ENCODE data around the gene TCF4. TPM values are rescaled to one million over a fixed set of nuclear protein-coding genes. Genes with fewer than 3 reads are reported as not detected.

TCF4 gene
- total RNA-seq, 1 experiment from 2014 or later = 55.8 TPM

DNA sequence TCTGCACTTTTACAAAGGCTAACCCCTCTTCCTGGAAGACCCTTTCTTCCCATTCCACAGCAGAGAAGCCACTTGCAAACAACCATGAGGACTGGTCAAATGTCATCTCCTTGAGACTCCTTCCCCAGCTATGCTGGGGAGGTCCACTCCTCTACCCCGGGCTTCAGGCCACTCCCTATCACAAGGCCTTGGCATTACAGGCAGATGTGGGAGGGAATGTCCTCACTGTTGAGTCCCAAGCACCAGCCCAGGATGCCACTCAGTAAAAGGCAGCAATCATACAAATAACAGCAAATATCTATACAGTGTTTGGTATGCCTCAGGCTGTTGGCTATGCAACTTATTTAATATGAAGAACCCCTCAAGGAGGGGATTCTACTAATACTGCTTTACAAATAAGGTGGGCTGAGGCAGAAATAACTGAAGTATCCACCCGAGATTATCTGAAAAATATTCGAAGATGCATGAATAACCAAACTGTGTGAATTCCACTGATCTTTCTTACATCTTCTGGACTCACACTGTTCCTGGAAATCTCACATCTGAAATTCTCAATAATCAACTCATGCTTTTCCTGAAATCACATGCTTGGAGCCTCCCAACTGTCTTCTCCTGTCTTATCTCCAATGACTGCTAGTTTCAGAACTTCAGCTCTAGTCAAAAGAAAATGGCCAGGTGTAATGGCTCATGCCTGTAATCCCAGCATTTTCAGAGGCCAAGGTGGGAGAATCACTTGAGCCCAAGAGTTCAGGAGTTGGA, 226.3 kb downstream of the TCF4 start:
- no peak for DNase-seq (ENCODE audit: low read depth in 1 of 2, low spot score in 2 of 2)

DNA sequence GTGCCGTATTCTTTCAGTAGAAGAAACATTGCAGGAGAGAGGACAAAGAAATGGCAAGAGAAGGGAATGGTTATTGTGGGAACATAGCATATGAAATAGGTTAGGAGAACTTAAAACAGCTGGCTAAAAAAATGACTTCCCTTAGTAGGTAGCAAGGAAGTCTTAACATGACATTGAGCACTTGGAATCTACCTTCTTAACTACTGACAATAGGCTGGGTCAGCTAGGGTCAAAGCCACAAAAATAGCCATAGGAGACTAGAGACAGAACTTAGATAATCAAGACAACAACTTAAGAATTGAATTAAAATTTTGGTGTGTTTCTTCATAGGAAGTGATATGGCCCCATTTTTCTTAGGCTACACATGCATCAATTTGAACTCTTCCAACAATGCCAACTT, 227.9 kb downstream of the TCF4 start:
- Histone ChIP-seq H3K27me3 (replicated peaks) (no peaks in the 10 kb centered on the region), H3K27ac (no peak overlapping the region), H3K4me1 (replicated peaks) (peaks cover 6% of the 10 kb centered on the region; the same call in 1 of the 2 replicates), H3K9me3 (replicated peaks) (no peaks in the 10 kb centered on the region), H3K4me3 (no peak overlapping the region), H3K36me3 (no peaks in the 10 kb centered on the region)
- no peak for DNase-seq (ENCODE audit: low read depth in 1 of 2, low spot score in 2 of 2)

More for the DNA sequence above, 226.3 kb downstream of the TCF4 start:
- Histone ChIP-seq H3K27ac (no peak overlapping the region), H3K36me3 (no peaks in the 10 kb centered on the region), H3K27me3 (replicated peaks) (no peaks in the 10 kb centered on the region), H3K4me1 (replicated peaks) (peaks cover 6% of the 10 kb centered on the region; the same call in 1 of the 2 replicates), H3K9me3 (replicated peaks) (no peaks in the 10 kb centered on the region), H3K4me3 (no peak overlapping the region)

DNA sequence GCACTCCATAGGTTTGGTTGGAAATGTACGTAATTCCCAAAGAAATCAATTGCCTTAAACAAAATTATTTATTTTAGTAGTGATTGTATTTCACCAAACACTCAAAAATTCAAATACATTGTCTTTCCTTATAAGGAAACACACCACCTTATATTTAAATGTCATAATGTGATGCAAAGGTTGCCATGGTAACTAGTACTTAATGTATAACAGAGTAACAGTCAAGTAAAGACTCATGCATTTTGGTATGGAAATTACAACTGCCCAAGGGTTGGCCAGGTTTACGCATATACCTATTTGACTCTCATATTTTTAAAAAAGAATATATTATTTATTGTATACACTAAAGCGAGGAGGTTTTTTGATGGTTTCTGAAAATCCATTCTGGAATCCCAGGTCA, 231.2 kb downstream of the TCF4 start:
- H3K27me3 ChIP-seq (replicated peaks) = no peaks in the 10 kb centered on the region
- no peaks in the 10 kb centered on the region for H3K9me3 ChIP-seq (replicated peaks)
- H3K4me3 ChIP-seq = no peak overlapping the region
- no peak overlapping the region for H3K27ac ChIP-seq
- H3K4me1 ChIP-seq (replicated peaks) = peaks cover 19% of the 10 kb centered on the region
- H3K36me3 ChIP-seq = no peaks in the 10 kb centered on the region
- DNase-seq (ENCODE audit: low read depth in 1 of 2, low spot score in 2 of 2) = no peak

DNA sequence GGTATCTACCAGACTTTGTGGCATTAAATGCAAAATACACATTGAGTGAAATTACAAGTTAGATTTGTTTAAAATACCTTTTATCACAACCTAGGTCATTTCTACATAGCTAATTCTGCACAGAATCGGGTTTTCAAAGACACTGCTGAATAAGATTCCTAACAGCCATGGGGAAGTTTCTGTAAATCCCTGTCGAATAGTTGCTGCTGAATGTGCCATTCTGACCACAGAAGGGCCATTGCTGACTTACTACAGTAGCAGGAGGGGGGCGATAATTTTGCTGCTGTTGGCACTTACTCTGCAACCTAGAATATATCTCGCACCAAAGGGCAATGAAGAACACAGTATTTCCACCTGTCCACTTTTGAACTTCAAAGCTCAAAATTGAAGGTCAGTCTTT, 232.8 kb downstream of the TCF4 start:
- H3K27ac ChIP-seq = no peak overlapping the region
- no peaks in the 10 kb centered on the region for H3K9me3 ChIP-seq (replicated peaks)
- H3K4me3 ChIP-seq = no peak overlapping the region
- H3K4me1 ChIP-seq (replicated peaks) = peaks cover 26% of the 10 kb centered on the region
- no peaks in the 10 kb centered on the region for H3K36me3 ChIP-seq
- no peaks in the 10 kb centered on the region for H3K27me3 ChIP-seq (replicated peaks)
- DNase-seq (ENCODE audit: low read depth in 1 of 2, low spot score in 2 of 2) = no peak

DNA sequence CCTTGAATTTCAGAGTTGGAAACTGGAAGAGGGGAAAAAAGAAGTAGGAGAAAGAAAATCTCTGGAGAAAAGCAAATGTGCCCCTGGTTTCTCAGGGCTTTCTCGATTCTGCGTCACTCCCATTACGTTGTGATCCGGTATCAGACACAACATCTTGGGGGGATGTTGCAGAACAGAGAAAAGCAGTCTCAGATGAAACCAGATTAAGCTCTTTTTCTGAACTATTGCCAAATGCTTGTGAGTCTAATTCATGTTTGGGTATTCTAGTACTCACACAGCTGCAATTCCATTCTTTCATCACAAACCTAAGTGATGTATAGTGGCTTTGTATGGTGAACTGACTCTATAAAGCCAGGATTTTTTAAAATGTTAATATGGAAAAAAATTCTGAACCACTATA, 233.2 kb downstream of the TCF4 start:
- H3K9me3 ChIP-seq (replicated peaks) = no peaks in the 10 kb centered on the region
- no peak for DNase-seq (ENCODE audit: low read depth in 1 of 2, low spot score in 2 of 2)
- H3K27ac ChIP-seq = no peak overlapping the region
- H3K36me3 ChIP-seq = no peaks in the 10 kb centered on the region
- no peak overlapping the region for H3K4me3 ChIP-seq
- peaks cover 22% of the 10 kb centered on the region for H3K4me1 ChIP-seq (replicated peaks)
- no peaks in the 10 kb centered on the region for H3K27me3 ChIP-seq (replicated peaks)

DNA sequence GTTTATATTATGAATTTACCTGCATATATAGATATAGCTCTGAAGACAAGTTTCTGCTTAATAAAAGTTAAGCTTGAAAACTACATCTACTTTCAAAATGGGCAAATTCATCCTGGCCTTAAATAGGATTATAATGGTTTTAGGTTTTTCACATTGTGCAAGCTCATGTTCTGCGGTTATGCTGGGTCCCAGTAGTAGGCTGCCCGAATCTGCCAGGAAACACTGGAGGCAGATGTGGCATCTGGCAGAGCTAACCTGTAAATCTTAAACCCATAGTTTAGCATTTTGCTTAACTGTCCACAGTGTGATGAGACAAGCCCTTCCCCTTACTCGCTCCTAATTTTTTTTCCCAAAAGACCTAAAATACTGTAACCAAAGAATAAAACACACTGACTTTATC, 234.2 kb downstream of the TCF4 start:
- no peak for DNase-seq (ENCODE audit: low read depth in 1 of 2, low spot score in 2 of 2)
- Histone ChIP-seq H3K27me3 (replicated peaks) (no peaks in the 10 kb centered on the region), H3K27ac (no peak overlapping the region), H3K9me3 (replicated peaks) (no peaks in the 10 kb centered on the region), H3K4me3 (no peak overlapping the region), H3K4me1 (replicated peaks) (peaks cover 22% of the 10 kb centered on the region), H3K36me3 (no peaks in the 10 kb centered on the region)

DNA sequence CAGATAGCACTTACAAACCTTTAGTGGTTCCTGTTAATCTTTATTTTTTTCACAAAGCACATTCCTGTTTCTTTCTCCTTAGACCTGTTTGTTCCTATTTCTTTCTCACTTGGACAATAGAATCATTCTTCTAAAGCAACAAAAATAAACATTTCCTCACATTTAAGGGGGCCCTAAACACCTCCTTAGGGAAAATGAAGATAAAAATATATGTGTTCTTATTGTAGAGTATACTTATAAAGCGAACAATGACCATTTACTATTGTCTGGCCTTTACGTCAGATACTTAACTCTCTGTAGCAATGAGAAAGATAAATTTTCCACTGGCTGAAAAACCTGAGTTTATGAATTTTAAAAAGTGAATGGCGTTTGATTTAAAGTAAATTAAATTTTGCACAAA, 234.6 kb downstream of the TCF4 start:
- no peak overlapping the region for H3K27ac ChIP-seq
- no peak overlapping the region for H3K4me3 ChIP-seq
- DNase-seq (ENCODE audit: low read depth in 1 of 2, low spot score in 2 of 2) = peak in 1 of 2 experiments; percentile 7
- H3K4me1 ChIP-seq (replicated peaks) = peaks cover 22% of the 10 kb centered on the region
- no peaks in the 10 kb centered on the region for H3K36me3 ChIP-seq
- no peaks in the 10 kb centered on the region for H3K9me3 ChIP-seq (replicated peaks)
- no peaks in the 10 kb centered on the region for H3K27me3 ChIP-seq (replicated peaks)

DNA sequence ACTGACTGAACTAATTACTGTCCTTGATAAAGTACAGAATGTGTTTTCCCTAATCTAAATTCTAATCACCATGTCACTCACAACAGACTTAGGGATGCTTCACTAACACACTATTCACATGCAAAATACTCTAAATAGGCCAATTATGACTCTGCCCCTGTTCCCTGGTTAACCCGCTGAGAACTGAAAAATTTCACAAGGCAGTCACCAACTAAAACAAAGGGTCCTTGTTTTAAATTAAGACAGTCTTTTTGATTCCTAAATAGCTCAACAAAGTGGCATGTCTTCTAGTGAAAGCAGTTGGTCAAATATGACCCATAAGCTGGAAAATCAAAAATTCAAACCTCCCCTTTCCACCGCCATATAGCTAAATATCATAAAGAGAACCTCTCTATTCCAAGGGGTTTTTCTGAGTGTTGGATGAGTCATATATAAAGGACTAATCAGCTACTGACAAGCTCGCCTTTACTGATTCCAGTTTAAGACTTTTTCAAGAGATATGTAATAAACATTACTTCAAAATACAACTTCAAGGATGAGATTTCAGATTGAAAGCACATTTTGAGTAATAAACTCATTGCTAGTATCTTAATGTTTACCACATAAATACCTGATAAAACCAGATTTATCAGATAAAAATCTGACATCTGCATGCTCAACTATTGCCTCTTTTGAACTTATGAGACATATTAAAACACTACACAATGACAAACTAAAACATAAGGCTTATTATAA, 235.8 kb downstream of the TCF4 start:
- Histone ChIP-seq H3K4me3 (no peak overlapping the region), H3K9me3 (replicated peaks) (no peaks in the 10 kb centered on the region), H3K36me3 (no peaks in the 10 kb centered on the region), H3K27me3 (replicated peaks) (no peaks in the 10 kb centered on the region), H3K27ac (no peak overlapping the region), H3K4me1 (replicated peaks) (peaks cover 22% of the 10 kb centered on the region)
- no peak for DNase-seq (ENCODE audit: low read depth in 1 of 2, low spot score in 2 of 2)

DNA sequence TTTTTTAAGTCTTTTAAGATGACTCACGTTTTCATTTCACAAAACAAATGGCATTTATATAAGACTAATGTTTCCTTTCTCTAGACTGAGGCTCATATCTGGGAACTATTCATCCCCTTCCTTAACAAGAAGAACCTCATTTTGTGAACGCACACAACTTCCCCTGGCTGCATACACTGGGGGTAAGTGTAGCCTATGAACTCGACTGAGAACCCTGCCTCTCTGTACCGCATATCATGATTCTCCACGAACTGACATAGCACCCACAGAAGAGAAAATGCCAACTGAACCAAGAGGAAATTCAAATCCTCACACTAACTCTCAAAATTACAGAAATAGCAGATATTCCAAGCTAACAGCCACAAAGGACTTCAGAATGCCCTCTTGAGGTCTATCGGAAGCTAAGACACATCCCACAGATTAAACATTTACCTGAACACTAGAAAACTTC, 236.7 kb downstream of the TCF4 start:
- Histone ChIP-seq H3K36me3 (no peaks in the 10 kb centered on the region), H3K27me3 (replicated peaks) (no peaks in the 10 kb centered on the region), H3K27ac (no peak overlapping the region), H3K4me1 (replicated peaks) (peaks cover 22% of the 10 kb centered on the region), H3K4me3 (no peak overlapping the region), H3K9me3 (replicated peaks) (no peaks in the 10 kb centered on the region)
- peak in 1 of 2 experiments; percentile 14 for DNase-seq (ENCODE audit: low read depth in 1 of 2, low spot score in 2 of 2)

DNA sequence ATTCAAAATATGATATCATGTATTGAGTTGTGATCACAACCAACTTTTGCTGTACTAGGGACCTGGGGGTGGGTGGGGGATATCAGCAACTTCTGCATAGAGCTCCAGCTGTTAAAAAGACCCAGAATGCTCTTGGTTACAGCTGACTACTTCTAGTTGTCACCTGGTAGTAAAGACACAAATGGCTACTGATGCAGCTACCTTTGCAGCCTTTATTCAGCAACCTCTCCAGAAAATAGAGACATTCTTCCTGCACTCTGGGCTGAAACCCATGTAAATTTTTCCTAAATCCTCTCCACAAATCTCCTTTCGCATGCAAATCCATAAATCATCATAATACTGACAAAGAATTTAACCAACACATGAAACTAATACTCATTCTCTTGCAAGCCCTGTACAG, 238.3 kb downstream of the TCF4 start:
- no peaks in the 10 kb centered on the region for H3K27me3 ChIP-seq (replicated peaks)
- no peak for DNase-seq (ENCODE audit: low read depth in 1 of 2, low spot score in 2 of 2)
- no peaks in the 10 kb centered on the region for H3K36me3 ChIP-seq
- no peaks in the 10 kb centered on the region for H3K9me3 ChIP-seq (replicated peaks)
- peaks cover 22% of the 10 kb centered on the region for H3K4me1 ChIP-seq (replicated peaks)
- no peak overlapping the region for H3K4me3 ChIP-seq
- no peak overlapping the region for H3K27ac ChIP-seq

DNA sequence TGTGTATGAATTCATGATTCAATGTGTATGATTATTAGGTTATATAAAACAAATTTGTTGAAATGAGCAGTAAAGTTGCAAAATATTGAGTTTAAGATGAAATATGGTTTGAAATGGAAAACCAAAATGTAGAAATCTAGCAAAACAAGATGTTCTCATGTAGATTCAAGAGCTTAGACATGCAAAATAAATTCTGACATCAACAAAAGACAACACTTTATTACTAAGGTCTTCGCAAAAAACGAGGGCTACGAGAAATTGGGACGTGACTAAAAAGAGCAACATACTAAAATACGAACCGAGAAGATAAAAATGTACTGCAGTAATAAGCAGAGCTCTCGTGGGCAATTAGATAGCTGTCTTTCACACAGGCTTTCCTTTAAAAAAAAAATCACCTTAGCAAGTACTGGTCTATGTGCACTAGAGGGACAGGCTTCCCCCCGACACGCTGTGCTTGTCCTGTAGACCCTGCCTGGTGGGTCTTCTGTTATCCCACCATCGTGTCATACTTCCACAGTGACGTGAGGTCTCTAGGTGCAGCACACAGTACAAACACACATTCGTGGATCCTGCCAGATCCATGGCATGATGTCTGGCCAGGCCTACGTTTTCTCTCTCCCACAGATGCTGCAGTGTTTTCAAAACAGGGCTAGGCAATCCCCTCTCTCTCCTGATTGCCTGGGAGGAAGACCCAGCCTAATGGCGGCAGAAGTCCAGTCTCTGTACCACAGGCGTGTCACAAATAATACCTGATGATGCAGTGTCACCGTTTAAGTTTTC, 240.8 kb downstream of the TCF4 start:
- Histone ChIP-seq H3K9me3 (replicated peaks) (no peaks in the 10 kb centered on the region), H3K4me1 (replicated peaks) (peaks cover 9% of the 10 kb centered on the region), H3K27me3 (replicated peaks) (no peaks in the 10 kb centered on the region), H3K27ac (no peak overlapping the region), H3K4me3 (no peak overlapping the region), H3K36me3 (no peaks in the 10 kb centered on the region)
- no peak for DNase-seq (ENCODE audit: low read depth in 1 of 2, low spot score in 2 of 2)

DNA sequence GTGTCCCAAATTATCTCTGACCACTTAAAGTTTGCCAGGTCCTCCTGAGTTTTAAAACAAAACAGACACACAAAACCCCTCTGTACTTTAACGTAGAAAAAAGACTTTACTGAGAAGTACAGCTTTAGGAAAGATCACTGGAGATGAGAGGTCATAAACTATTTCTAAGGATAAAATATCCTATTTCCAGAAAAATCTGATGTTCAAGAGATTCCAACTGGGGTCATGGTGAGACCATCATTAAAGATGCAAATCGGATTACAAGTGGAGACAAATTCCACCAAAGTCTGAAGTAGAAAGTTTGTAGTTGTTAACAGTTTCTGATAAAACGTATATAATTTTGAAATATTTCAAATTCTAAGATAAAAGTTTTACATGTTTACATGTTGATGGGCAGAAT, 241.6 kb downstream of the TCF4 start:
- Histone ChIP-seq H3K27ac (no peak overlapping the region), H3K27me3 (replicated peaks) (no peaks in the 10 kb centered on the region), H3K4me3 (no peak overlapping the region), H3K9me3 (replicated peaks) (no peaks in the 10 kb centered on the region), H3K36me3 (no peaks in the 10 kb centered on the region), H3K4me1 (replicated peaks) (peaks cover 7% of the 10 kb centered on the region)
- no peak for DNase-seq (ENCODE audit: low read depth in 1 of 2, low spot score in 2 of 2)

DNA sequence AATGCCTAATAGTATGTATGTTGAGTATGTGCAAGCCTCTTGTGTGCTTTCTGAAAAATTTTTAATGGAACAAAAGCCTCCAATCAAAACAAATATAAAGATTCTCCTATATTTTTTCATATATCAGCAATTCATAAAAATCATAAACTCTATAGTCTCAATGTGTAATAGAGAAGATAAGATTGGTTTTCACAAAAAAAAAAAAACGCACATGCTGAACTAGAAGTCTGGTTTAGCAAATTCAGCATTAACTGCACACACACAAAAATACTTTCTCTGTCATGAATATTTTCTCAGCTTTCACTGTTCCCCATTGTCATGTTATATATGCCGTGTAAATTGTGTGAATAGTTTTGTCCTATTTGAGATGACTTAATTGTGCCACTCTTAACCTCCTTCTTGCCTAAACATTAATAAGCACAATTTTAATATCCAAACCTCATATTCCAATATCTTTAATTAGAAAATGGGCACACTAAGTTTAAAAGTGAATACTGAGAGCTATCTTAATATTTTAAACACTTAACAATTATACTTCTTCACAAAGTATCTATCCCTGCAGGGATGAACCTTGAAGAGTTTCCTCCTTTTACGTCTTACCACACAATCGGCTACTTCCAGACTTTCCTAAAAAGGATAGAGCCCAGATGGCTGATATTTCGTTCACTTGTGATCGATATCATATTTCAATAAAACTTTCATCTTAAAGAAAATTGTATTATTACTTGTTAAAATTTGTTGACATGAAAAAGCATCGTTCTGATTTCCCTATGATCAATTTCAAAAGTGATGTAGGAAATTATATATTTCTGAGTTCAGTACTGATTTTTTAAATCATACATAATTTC, 242.7 kb downstream of the TCF4 start:
- no peak overlapping the region for H3K4me3 ChIP-seq
- no peaks in the 10 kb centered on the region for H3K36me3 ChIP-seq
- no peaks in the 10 kb centered on the region for H3K4me1 ChIP-seq (replicated peaks)
- H3K27me3 ChIP-seq (replicated peaks) = no peaks in the 10 kb centered on the region
- no peak for DNase-seq (ENCODE audit: low read depth in 1 of 2, low spot score in 2 of 2)
- no peaks in the 10 kb centered on the region for H3K9me3 ChIP-seq (replicated peaks)
- H3K27ac ChIP-seq = no peak overlapping the region
